Suprapubic skin (tissue), 4 donors: ENCODE data around the gene PANX1. TPM values are rescaled to one million over a fixed set of nuclear protein-coding genes. Genes with fewer than 3 reads are reported as not detected.
"Not testable (repeated sequence)": the region's sequence is repeated elsewhere in the genome, so short reads cannot be mapped to it uniquely, and the experiment has no call there.

ENCODE experiments used
- DNase-seq, 2 donors: peaks; one replicate each; pipeline ENCODE4 v3.0.0-alpha.2; 2019; ENCODE audit warnings: low spot score in 2 of 2
- H3K27ac ChIP-seq: fragments of 200-600 bp; sonication (generic); one replicate; pipeline ENCODE4 v1.5.1; 2019
- H3K27me3 ChIP-seq: fragments of 200-600 bp; sonication (generic); one replicate; pipeline ENCODE4 v1.5.1; 2019
- H3K36me3 ChIP-seq: fragments of 200-600 bp; sonication (generic); one replicate; pipeline ENCODE4 v1.5.1; 2019
- H3K4me1 ChIP-seq: fragments of 200-600 bp; sonication (generic); one replicate; pipeline ENCODE4 v1.5.1; 2019
- H3K4me3 ChIP-seq: fragments of 200-600 bp; sonication (generic); one replicate; pipeline ENCODE4 v1.5.1; 2019; ENCODE audit warnings: mild to moderate bottlenecking
- H3K9me3 ChIP-seq: fragments of 200-600 bp; sonication (generic); one replicate; pipeline ENCODE4 v1.5.1; 2019
- EP300 ChIP-seq: sonication (generic); formaldehyde crosslinking; IDR thresholded peaks from one replicate; pipeline ENCODE4 v1.6.1; 2017; ENCODE audit warnings: antibody characterized with exemption
- POLR2A ChIP-seq, 2 donors: fragments of 450-650 bp; IDR thresholded peaks; one replicate each; pipeline ENCODE4 v1.6.1; 2017; ENCODE audit warnings: antibody characterized with exemption in 2 of 2, mild to moderate bottlenecking in 2 of 2, moderate library complexity in 2 of 2
- POLR2AphosphoS5 ChIP-seq, 3 donors: sonication (generic); formaldehyde crosslinking; IDR thresholded peaks; one replicate each; pipeline ENCODE4 v1.6.1; 2017; ENCODE audit warnings: antibody characterized with exemption in 3 of 3
- WGBS: methylation state at CpG from one replicate; pipeline ENCODE4 v1.1.5; 2018; 5-methylcytosine and 5-hydroxymethylcytosine counted together
- total RNA-seq, 4 donors: library from RNA; depleted of rRNA; stranded (reverse); fragments of >200 nt; gene quantifications; one replicate each; pipeline ENCODE4 v1.1.0, GENCODE V29; 2016
- TF ChIP-seq, protein P1 (sequence below), 2 donors: fragments of 200-600 bp in 1 of 2; fragments of 450-650 bp in 1 of 2; sonication (generic) in 1 of 2; IDR thresholded peaks; one replicate each; pipeline ENCODE4 v1.5.1; 2016 to 2019; ENCODE audit warnings: antibody characterized with exemption in 2 of 2, mild to moderate bottlenecking in 1 of 2, moderate library complexity in 1 of 2

PANX1 gene
- total RNA-seq, 4 donors from 2014 or later, result 8.9 to 42.7 (median 28.2) TPM

GRCh38 chr11:94153320-94153719 lies 24.7 kb downstream of the PANX1 start:
- no peak overlapping the region for H3K27ac ChIP-seq
- TF ChIP-seq POLR2A (IDR thresholded peaks at IDR 0.05) (no peak), POLR2AphosphoS5 (IDR thresholded peaks at IDR 0.05) (no peak), EP300 (no peak)
- TF ChIP-seq, protein P1, sequence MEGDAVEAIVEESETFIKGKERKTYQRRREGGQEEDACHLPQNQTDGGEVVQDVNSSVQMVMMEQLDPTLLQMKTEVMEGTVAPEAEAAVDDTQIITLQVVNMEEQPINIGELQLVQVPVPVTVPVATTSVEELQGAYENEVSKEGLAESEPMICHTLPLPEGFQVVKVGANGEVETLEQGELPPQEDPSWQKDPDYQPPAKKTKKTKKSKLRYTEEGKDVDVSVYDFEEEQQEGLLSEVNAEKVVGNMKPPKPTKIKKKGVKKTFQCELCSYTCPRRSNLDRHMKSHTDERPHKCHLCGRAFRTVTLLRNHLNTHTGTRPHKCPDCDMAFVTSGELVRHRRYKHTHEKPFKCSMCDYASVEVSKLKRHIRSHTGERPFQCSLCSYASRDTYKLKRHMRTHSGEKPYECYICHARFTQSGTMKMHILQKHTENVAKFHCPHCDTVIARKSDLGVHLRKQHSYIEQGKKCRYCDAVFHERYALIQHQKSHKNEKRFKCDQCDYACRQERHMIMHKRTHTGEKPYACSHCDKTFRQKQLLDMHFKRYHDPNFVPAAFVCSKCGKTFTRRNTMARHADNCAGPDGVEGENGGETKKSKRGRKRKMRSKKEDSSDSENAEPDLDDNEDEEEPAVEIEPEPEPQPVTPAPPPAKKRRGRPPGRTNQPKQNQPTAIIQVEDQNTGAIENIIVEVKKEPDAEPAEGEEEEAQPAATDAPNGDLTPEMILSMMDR (IDR thresholded peaks at IDR 0.05), result no peak
- H3K4me3 ChIP-seq, result no peak overlapping the region
- peaks cover 44% of the 10 kb centered on the region for H3K4me1 ChIP-seq
- no peaks in the 10 kb centered on the region for H3K36me3 ChIP-seq
- no peaks in the 10 kb centered on the region for H3K27me3 ChIP-seq
- no peaks in the 10 kb centered on the region for H3K9me3 ChIP-seq
- 79% methylated on average over 3 of the region's 3 CpGs for whole genome bisulfite sequencing
- no peak for DNase-seq

- H3K27ac ChIP-seq, result no peak overlapping the region
- H3K9me3 ChIP-seq, result no peaks in the 10 kb centered on the region
- H3K4me3 ChIP-seq, result no peak overlapping the region
- no peak for DNase-seq
- no peaks in the 10 kb centered on the region for H3K27me3 ChIP-seq
- TF ChIP-seq, protein P1 (IDR thresholded peaks at IDR 0.05), result no peak
- TF ChIP-seq POLR2A (IDR thresholded peaks at IDR 0.05), result no peak
- no peak for TF ChIP-seq POLR2AphosphoS5 (IDR thresholded peaks at IDR 0.05)
- no peak for TF ChIP-seq EP300
- 81% methylated on average over 3 of the region's 3 CpGs for WGBS
- H3K4me1 ChIP-seq, result peaks cover 41% of the 10 kb centered on the region
- no peaks in the 10 kb centered on the region for H3K36me3 ChIP-seq
Observed at GRCh38 chr11:94154095-94154856, 25.6 kb downstream of the PANX1 start.

DNA sequence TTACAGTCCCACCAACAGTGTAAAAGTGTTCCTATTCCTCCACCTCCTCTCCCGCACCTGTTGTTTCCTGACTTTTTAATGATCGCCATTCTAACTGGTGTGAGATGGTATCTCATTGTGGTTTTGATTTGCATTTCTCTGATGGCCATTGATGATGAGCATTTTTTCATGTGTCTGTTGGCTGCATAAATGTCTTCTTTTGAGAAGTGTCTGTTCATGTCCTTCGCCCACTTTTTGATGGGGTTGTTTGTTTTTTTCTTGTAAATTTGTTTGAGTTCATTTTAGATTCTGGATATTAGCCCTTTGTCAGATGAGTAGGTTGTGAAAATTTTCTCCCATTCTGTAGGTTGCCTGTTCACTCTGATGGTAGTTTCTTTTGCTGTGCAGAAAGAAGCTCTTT lies 28.7 kb downstream of the PANX1 start:
- not testable (repeated sequence) for H3K27ac ChIP-seq, H3K36me3 ChIP-seq, H3K27me3 ChIP-seq, H3K4me3 ChIP-seq, H3K9me3 ChIP-seq, DNase-seq
- WGBS, result 100% methylated on average over 3 of the region's 3 CpGs
- H3K4me1 ChIP-seq, result peaks cover 12% of the 10 kb centered on the region

- Histone ChIP-seq H3K27ac (no peak overlapping the region), H3K9me3 (no peaks in the 10 kb centered on the region), H3K27me3 (no peaks in the 10 kb centered on the region), H3K4me3 (no peak overlapping the region), H3K36me3 (no peaks in the 10 kb centered on the region), H3K4me1 (no peaks in the 10 kb centered on the region)
- TF ChIP-seq POLR2A (IDR thresholded peaks at IDR 0.05), result no peak
- TF ChIP-seq, protein P1 (IDR thresholded peaks at IDR 0.05), result no peak
- no peak for TF ChIP-seq POLR2AphosphoS5 (IDR thresholded peaks at IDR 0.05)
- TF ChIP-seq EP300, result no peak
- DNase-seq, result no peak
- 98% methylated on average over 1 of the region's 1 CpG for WGBS
Observed at GRCh38 chr11:94168882-94169281, 40.2 kb downstream of the PANX1 start.

GRCh38 chr11:94169516-94169915 lies 40.9 kb downstream of the PANX1 start:
- H3K4me1 ChIP-seq, result no peaks in the 10 kb centered on the region
- no peak for DNase-seq
- WGBS, result 75% methylated on average over 4 of the region's 4 CpGs
- no peaks in the 10 kb centered on the region for H3K9me3 ChIP-seq
- no peak for TF ChIP-seq POLR2A (IDR thresholded peaks at IDR 0.05)
- no peak for TF ChIP-seq POLR2AphosphoS5 (IDR thresholded peaks at IDR 0.05)
- TF ChIP-seq, protein P1 (IDR thresholded peaks at IDR 0.05), result no peak
- TF ChIP-seq EP300, result no peak
- H3K4me3 ChIP-seq, result no peak overlapping the region
- H3K27me3 ChIP-seq, result no peaks in the 10 kb centered on the region
- H3K36me3 ChIP-seq, result no peaks in the 10 kb centered on the region
- H3K27ac ChIP-seq, result no peak overlapping the region
